BE2C (cell line): ENCODE results near the gene RBM15B.

Source experiments
- DNase-seq: peaks from one replicate; pipeline ENCODE4 v3.0.0-alpha.2; 2020
- H3K27me3 ChIP-seq: fragments of 250-450 bp; sonication (Bioruptor Pico); 2 replicates; pipeline ENCODE4 v1.5.1; 2020; ENCODE audit warnings: mild to moderate bottlenecking
- H3K36me3 ChIP-seq: fragments of 250-450 bp; sonication (Bioruptor Pico); 2 replicates; pipeline ENCODE4 v1.5.1; 2020; ENCODE audit warnings: mild to moderate bottlenecking
- H3K4me1 ChIP-seq: fragments of 250-450 bp; sonication (Bioruptor Pico); 2 replicates; pipeline ENCODE4 v1.5.1; 2020
- H3K4me3 ChIP-seq: 2 replicates; pipeline ENCODE4 v1.5.1; 2011; ENCODE audit warnings: low read depth, low read length
- H3K9me3 ChIP-seq: fragments of 250-450 bp; sonication (Bioruptor Pico); 2 replicates; pipeline ENCODE4 v1.5.1; 2020
- CTCF ChIP-seq: IDR thresholded peaks from 2 replicates; pipeline ENCODE4 v1.5.1; 2012; ENCODE audit warnings: mild to moderate bottlenecking, low read depth, low read length

RBM15B gene

GRCh38 chr3:51380601-51381332 lies 10.3 kb upstream of the RBM15B start:
- Histone ChIP-seq H3K27me3 (no peaks in the 10 kb centered on the region), H3K4me1 (no peaks in the 10 kb centered on the region)
- DNase-seq: no peak

GRCh38 chr3:51381333-51381705 lies 9.8 kb upstream of the RBM15B start:
- TF ChIP-seq CTCF: no peak
- H3K9me3 ChIP-seq: no peaks in the 10 kb centered on the region
- no peaks in the 10 kb centered on the region for H3K27me3 ChIP-seq
- H3K4me3 ChIP-seq: no peak overlapping the region
- H3K4me1 ChIP-seq: no peaks in the 10 kb centered on the region
- no peaks in the 10 kb centered on the region; the same call in 1 of the 2 replicates for H3K36me3 ChIP-seq
- no peak for DNase-seq

More at GRCh38 chr3:51380601-51381332, 10.3 kb upstream of the RBM15B start:
- no peaks in the 10 kb centered on the region for H3K9me3 ChIP-seq
- TF ChIP-seq CTCF: no peak
- H3K36me3 ChIP-seq: no peaks in the 10 kb centered on the region
- no peak overlapping the region for H3K4me3 ChIP-seq

DNA sequence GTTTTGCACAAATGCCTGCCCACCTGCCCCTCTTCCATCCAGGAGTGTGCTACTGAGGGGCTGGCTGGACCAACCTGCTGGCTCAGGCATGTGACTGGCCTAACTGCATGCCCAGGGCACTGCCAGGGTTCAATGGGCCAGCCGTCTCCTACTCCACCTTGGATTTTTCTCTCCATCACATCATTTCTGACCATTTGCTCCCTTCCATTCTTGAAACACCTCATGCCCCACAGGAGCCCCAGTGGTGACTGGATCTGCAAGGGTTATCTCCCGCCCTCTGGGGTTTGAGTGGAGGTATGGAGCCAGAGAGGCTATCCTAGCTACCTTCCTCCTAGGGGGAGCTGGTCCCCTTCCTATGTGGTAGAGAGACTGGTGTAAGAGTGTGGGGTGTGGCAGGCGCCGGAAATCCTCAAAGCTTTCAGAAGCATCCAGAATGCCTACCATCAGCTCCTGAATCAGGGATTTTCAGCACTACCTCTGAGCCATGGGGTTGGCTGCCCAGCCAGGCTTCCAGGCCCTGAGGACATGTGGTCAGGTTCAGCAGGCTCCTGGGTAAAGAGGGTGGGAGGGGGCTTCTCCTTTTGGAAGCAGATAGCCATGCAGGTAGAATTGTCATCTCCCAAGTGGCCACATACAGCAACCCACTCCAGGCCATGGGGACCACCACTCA lies 8.9 kb upstream of the RBM15B start:
- DNase-seq: no peak
- no peaks in the 10 kb centered on the region for H3K27me3 ChIP-seq
- H3K9me3 ChIP-seq: no peaks in the 10 kb centered on the region
- no peaks in the 10 kb centered on the region; the same call in 1 of the 2 replicates for H3K36me3 ChIP-seq
- no peaks in the 10 kb centered on the region for H3K4me1 ChIP-seq
- H3K4me3 ChIP-seq: no peak overlapping the region
- TF ChIP-seq CTCF: no peak

DNA sequence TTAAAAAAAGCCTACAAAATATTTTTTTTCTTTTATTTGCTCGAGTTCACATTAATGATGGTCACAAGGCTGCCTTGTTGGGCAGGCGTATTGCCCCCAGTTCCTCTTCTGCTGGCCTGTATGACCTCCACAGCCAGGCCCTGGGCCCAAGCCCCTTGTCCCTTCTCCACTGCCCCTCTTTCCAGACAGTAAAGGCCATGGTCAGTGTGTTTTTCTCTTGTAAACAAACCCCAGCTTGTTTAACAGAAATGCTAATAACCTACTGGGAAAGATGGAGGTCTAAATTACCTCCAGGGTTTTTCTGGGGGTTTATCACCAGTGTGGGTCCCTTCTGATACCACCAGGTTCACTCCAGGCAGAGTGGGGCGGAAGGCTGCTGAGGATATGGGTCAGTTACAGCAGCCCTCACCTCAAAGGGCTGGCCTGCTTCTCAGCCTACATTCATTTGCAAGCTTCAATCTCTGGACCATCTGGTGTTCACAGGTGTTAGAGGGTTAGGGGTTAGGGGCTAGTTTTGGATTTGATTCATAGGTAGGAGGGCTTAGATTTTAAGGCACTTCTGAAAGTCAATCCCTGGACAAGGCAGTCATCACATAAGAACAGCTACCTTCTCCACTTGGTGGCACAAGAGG lies 8.0 kb upstream of the RBM15B start:
- TF ChIP-seq CTCF: no peak
- H3K27me3 ChIP-seq: no peaks in the 10 kb centered on the region
- no peak overlapping the region for H3K4me3 ChIP-seq
- no peak for DNase-seq
- H3K36me3 ChIP-seq: no peaks in the 10 kb centered on the region; the same call in 1 of the 2 replicates
- H3K4me1 ChIP-seq: no peaks in the 10 kb centered on the region
- H3K9me3 ChIP-seq: no peaks in the 10 kb centered on the region

DNA sequence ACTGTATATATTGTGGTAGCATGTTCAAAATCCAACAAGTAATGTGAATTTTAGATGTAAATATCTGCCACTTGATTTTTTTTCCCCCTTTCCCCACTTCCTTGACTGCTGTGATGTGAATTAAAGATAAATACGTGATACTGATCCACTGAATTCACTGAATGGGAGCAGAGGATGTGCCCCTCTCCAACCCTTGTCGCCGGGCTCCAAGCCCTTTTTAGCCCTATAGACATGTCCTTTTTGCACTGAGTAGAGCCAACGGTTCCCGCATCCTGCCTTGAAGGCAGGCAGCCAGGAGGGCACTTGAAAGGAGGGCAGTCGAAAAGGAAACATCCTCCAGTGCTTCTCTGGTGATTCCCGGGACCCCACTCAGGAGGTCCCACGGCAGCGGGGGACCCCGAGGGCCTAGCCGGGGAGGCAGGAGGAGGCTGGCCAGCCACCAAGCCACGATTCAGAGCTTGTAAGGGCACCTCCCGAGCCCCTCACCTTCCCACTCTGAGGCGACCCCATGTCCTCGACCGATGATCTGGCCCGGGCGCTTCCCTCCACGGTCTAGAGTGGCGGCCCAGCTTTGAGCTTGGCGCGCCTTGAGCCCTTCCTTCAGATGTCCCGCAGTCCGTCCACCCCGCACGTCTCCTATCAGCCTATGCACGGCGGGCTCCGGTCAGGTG lies 6.9 kb upstream of the RBM15B start:
- peak overlapping the region; percentile 82 for H3K4me3 ChIP-seq
- DNase-seq: no peak
- H3K4me1 ChIP-seq: no peaks in the 10 kb centered on the region; the same call in 1 of the 2 replicates
- no peaks in the 10 kb centered on the region for H3K9me3 ChIP-seq
- no peaks in the 10 kb centered on the region for H3K27me3 ChIP-seq
- peaks cover 3% of the 10 kb centered on the region; the same call in 1 of the 2 replicates for H3K36me3 ChIP-seq
- no peak for TF ChIP-seq CTCF
